Neural progenitor cell (in vitro differentiated cells): Measurements from ENCODE around the gene ADRA2B.
"Not testable (repeated sequence)": the region's sequence is repeated elsewhere in the genome, so short reads cannot be mapped to it uniquely, and the experiment has no call there.

Source experiments
- EZH2 ChIP-seq: fragments of 200-600 bp; sonication (generic); IDR thresholded peaks from 2 replicates; pipeline ENCODE4 v1.6.1; 2017; ENCODE audit warnings: antibody characterized with exemption, mild to moderate bottlenecking, moderate library complexity
- TF ChIP-seq, protein P1 (sequence below): fragments of 200-600 bp; sonication (generic); IDR thresholded peaks from 2 replicates; pipeline ENCODE4 v1.5.1; 2017; ENCODE audit warnings: antibody characterized with exemption, mild to moderate bottlenecking

DNA sequence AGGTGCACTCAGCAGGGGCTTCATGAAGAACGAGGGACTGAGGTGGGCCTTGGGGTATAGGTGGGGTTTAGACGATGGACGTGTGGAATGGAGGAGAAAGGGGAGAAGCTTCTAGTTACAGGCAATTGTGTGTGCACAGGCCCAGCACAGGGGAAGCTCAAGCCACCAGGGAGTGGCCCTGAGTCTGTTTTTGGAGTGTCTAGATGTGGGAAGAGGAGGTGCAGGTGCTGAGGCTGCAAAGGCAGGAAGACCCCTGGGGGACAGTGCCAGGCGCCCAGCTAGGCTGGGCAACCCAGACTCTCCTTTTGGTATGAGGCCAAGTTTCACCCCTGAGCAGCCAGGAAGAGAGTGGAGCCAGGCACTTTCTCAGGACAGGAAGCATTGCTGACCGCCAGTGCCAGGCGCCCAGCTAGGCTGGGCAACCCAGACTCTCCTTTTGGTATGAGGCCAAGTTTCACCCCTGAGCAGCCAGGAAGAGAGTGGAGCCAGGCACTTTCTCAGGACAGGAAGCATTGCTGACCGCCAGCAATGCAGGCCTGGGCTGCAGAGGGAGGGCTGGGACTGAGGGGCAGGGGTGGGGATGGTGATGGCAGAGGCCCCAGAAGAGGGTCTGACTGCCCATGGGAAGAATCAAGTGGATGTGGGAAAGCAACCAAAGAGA lies 31.4 kb downstream of the ADRA2B start:
- TF ChIP-seq, protein P1, sequence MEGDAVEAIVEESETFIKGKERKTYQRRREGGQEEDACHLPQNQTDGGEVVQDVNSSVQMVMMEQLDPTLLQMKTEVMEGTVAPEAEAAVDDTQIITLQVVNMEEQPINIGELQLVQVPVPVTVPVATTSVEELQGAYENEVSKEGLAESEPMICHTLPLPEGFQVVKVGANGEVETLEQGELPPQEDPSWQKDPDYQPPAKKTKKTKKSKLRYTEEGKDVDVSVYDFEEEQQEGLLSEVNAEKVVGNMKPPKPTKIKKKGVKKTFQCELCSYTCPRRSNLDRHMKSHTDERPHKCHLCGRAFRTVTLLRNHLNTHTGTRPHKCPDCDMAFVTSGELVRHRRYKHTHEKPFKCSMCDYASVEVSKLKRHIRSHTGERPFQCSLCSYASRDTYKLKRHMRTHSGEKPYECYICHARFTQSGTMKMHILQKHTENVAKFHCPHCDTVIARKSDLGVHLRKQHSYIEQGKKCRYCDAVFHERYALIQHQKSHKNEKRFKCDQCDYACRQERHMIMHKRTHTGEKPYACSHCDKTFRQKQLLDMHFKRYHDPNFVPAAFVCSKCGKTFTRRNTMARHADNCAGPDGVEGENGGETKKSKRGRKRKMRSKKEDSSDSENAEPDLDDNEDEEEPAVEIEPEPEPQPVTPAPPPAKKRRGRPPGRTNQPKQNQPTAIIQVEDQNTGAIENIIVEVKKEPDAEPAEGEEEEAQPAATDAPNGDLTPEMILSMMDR = not testable (repeated sequence)
- not testable (repeated sequence) for TF ChIP-seq EZH2
